Ammon's horn (tissue), 1 donor: ENCODE measurements around the gene PIK3CB.
A peak's percentile ranks its signal among the peaks of the same experiment; 100 is the strongest.

Experiments
- DNase-seq: peaks from one replicate; pipeline ENCODE4 v3.0.0-alpha.2; 2016; ENCODE audit warnings: low spot score

Gene PIK3CB

GRCh38 chr3:138834596-138835396, at the start of gene PIK3CB:
Gene PIK3CB (minus strand): TSS chr3:138834928. CDS start chr3:138759343, 75,585 bp downstream.
- DNase-seq, result peak; percentile 93

- DNase-seq, result no peak
Measured at GRCh38 chr3:138881233-138881632, 46.5 kb upstream of the PIK3CB start.

- no peak for DNase-seq
Measured at GRCh38 chr3:138879541-138880380, 45.0 kb upstream of the PIK3CB start.

GRCh38 chr3:138877226-138877625, 42.5 kb upstream of the PIK3CB start:
- DNase-seq, result no peak

GRCh38 chr3:138875754-138876664, 41.3 kb upstream of the PIK3CB start:
- no peak for DNase-seq

GRCh38 chr3:138875096-138875753, 40.5 kb upstream of the PIK3CB start:
- DNase-seq, result no peak

GRCh38 chr3:138873471-138874278, 38.9 kb upstream of the PIK3CB start:
- DNase-seq, result no peak

- no peak for DNase-seq
Measured at GRCh38 chr3:138872632-138873031, 37.9 kb upstream of the PIK3CB start.

GRCh38 chr3:138867996-138868395, 33.3 kb upstream of the PIK3CB start:
- DNase-seq, result no peak

- no peak for DNase-seq
Measured at GRCh38 chr3:138863776-138864113, 29.0 kb upstream of the PIK3CB start.

- peak; percentile 69 for DNase-seq
Measured at GRCh38 chr3:138862924-138863775, 28.4 kb upstream of the PIK3CB start.

GRCh38 chr3:138862531-138862923, 27.8 kb upstream of the PIK3CB start:
- DNase-seq, result peak; percentile 33

GRCh38 chr3:138861798-138862197, 27.1 kb upstream of the PIK3CB start:
- DNase-seq, result no peak

- DNase-seq, result no peak
Measured at GRCh38 chr3:138856799-138857198, 22.1 kb upstream of the PIK3CB start.

- no peak for DNase-seq
Measured at GRCh38 chr3:138854940-138855339, 20.2 kb upstream of the PIK3CB start.

- DNase-seq, result no peak
Measured at GRCh38 chr3:138854204-138854603, 19.5 kb upstream of the PIK3CB start.

- no peak for DNase-seq
Measured at GRCh38 chr3:138850151-138850550, 15.4 kb upstream of the PIK3CB start.

GRCh38 chr3:138849222-138849940, 14.7 kb upstream of the PIK3CB start:
- DNase-seq, result no peak

- DNase-seq, result no peak
Measured at GRCh38 chr3:138848696-138849095, 14.0 kb upstream of the PIK3CB start.
